Cardiac fibroblast (primary cell): Measurements from ENCODE around the gene CHAT.

Source experiments
- DNase-seq, 2 donors: peaks; one replicate each; pipeline versions ENCODE4 v3.0.0 to v3.0.0-alpha.2; 2010; ENCODE audit warnings: low read depth in 2 of 2
- H3K4me3 ChIP-seq, 2 donors: replicated peaks in 1 of 2; 1 replicate in 1 of 2; 2 replicates in 1 of 2; pipeline ENCODE4 v1.5.1; 2011; ENCODE audit warnings: low read depth in 2 of 2, low read length in 2 of 2, mild to moderate bottlenecking in 2 of 2, moderate library complexity in 1 of 2
- CTCF ChIP-seq: IDR thresholded peaks from one replicate; pipeline ENCODE4 v1.5.1; 2011; ENCODE audit warnings: low read depth, mild to moderate bottlenecking, low read length, inconsistent platforms

CHAT gene

GRCh38 chr10:49619613-49620012, 5.8 kb downstream of the CHAT start:
- DNase-seq, result no peak
- TF ChIP-seq CTCF, result no peak

DNA sequence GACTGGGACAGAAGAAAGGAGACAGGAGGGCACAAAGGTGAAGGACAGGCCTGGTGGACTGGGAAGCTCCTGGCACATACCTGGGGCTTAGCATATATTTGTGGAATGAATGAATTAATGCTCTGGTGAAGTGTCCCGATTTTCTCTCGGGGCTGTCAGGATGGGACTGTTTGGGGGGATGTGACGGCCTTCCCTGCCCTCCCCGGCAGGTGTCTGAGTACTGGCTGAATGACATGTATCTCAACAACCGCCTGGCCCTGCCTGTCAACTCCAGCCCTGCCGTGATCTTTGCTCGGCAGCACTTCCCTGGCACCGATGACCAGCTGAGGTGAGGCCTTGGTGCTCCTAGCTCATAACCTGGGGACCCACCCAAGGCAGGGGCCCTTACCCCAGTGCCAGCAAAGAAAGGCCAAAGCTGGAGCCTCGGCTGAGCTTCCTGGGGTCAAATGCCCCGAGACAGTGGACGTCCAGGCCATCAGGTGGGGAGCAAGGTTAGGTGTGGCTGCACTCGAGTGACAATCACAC, 6.5 kb downstream of the CHAT start:
- TF ChIP-seq CTCF, result no peak
- no peak for DNase-seq
- no peak overlapping the region for H3K4me3 ChIP-seq

More at GRCh38 chr10:49619613-49620012, 5.8 kb downstream of the CHAT start:
- no peak overlapping the region for H3K4me3 ChIP-seq

DNA sequence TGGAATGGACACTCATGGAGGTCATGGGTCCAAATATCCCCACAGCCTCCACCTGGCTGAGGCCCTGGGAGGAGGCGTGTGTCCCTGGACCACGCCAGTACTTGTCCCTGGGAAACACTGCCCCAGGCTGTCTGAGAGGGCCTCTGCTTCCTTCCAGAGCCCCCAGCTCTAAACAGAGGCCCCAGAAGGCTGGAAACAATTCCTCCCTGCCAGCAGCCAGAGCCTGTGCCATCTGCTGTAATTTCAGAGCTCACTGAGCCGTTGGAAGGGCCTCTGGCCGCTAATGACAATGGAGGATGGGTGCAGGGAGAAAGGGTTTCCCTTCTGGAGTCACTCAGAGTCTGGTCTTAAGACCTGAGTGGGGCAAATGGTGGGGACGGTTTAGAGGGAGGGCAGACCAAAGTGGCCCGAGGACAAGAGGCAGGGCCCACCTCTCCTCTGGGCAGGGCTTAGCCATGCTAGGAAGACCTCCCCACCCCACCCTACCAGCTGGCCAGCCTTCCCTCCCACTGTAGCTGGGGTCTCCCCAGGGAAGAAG, 7.1 kb downstream of the CHAT start:
- TF ChIP-seq CTCF, result no peak
- DNase-seq, result no peak
- no peak overlapping the region for H3K4me3 ChIP-seq

DNA sequence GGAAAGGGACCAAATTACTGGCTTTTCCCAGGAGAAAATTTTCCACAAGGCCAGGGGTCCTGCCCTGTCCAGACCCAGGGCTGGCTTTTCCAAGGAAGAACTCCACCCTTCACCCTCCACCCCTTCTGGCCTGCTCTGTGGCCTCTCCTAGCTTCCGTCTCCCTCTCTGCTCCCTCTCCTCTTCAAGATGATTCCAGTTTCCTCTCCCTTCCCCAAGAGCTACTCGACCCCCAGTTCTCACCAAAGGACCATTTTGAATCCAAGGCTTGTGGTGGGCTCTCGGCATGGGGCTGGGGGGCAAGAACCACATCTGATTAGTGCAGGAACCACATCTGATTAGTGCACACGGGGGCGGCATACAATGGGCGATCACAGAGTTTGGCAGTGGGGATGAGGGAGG, 7.7 kb downstream of the CHAT start:
- TF ChIP-seq CTCF, result no peak
- H3K4me3 ChIP-seq, result no peak overlapping the region
- no peak for DNase-seq

GRCh38 chr10:49622426-49623425, 8.9 kb downstream of the CHAT start:
- H3K4me3 ChIP-seq, result no peak overlapping the region
- no peak for DNase-seq
- TF ChIP-seq CTCF, result no peak

DNA sequence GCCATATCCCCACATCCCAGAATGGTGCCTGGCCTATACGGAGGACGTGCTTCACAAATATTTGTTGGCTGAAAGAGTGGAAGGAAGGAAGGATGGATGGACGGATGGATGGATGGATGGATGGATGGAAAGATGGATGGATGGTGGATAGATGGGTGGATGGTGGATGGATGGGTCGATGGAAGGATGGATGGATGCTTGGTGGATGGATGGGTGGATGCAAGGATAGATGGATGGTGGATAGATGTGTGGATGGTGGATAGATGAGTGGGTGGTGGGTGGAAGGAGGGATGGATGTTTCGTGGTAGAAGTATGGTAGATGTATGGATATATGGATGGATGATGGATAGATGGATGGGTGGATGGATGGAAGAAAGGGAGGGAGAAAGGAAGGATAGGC, 10.8 kb downstream of the CHAT start:
- TF ChIP-seq CTCF, result no peak
- DNase-seq, result no peak
- no peak overlapping the region for H3K4me3 ChIP-seq
